Peyer's patch (tissue), 4 donors: ENCODE data around the gene GUCY2F.

Source experiments
- CTCF ChIP-seq, 6 experiments: fragments of 450-650 bp in 4 of 6; fragments of 200-600 bp in 2 of 6; sonication (generic) in 1 of 6; IDR thresholded peaks; one replicate each; pipeline ENCODE4 v1.5.1; 2017 to 2019; ENCODE audit warnings: antibody characterized with exemption in 6 of 6, mild to moderate bottlenecking in 3 of 6, moderate library complexity in 1 of 6
- POLR2A ChIP-seq, 2 donors: fragments of 450-650 bp; IDR thresholded peaks; one replicate each; pipeline ENCODE4 v1.5.1; 2017; ENCODE audit warnings: antibody characterized with exemption in 2 of 2, mild to moderate bottlenecking in 2 of 2, moderate library complexity in 2 of 2

DNA sequence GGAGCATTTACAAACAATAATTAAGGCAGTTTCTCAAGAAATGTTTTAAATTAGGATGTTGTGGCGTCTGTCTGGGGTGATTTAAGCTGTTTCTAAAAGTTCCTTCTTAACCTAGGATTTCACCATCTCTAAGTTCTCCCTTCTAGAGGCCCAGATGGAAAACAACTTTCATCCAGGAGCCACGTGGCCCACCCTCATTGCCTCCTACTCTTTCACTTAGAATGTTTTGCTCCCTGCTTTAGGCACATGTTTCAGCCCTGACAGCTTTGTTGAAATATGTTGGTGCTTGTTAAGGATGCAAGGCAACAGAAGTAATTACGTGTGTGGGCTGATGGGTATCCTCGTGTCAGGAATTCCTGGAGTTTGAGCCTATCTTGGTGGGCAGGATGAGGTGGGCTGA, 131.3 kb downstream of the GUCY2F start:
- TF ChIP-seq CTCF (IDR thresholded peaks at IDR 0.05) = no peak
- TF ChIP-seq POLR2A (IDR thresholded peaks at IDR 0.05) = no peak
